Measurements from ENCODE around the gene DESI2.

DESI2 gene

GRCh38 chr1:244652623-244653438 lies at the start of gene DESI2:
DESI2 (plus strand) TSS chr1:244653126; CDS start chr1:244653314, 188 bp downstream.
- peak; percentile 96 for ATAC-seq
- TF ChIP-seq ARNTL (CRISPR knock-in tag; IDR thresholded peaks at IDR 0.05; ENCODE audit: borderline replicate concordance, low read depth), result no peak
- TF ChIP-seq OSR1 (CRISPR knock-in tag; IDR thresholded peaks at IDR 0.05), result no peak
- TF ChIP-seq SNAI2 (CRISPR knock-in tag; IDR thresholded peaks at IDR 0.05), result no peak
- TF ChIP-seq PPARA (CRISPR knock-in tag; IDR thresholded peaks at IDR 0.05; ENCODE audit: borderline replicate concordance), result no peak
- no peak for TF ChIP-seq GLIS3 (CRISPR knock-in tag; IDR thresholded peaks at IDR 0.05)
- TF ChIP-seq ZC3H10 (CRISPR knock-in tag; IDR thresholded peaks at IDR 0.05), result no peak
- no peak for TF ChIP-seq CSRNP3 (CRISPR knock-in tag; IDR thresholded peaks at IDR 0.05)
- no peak for TF ChIP-seq ZNF8 (CRISPR knock-in tag; IDR thresholded peaks at IDR 0.05)
- TF ChIP-seq POU6F1 (CRISPR knock-in tag; IDR thresholded peaks at IDR 0.05; ENCODE audit: borderline replicate concordance, low read depth), result no peak
- TF ChIP-seq ESRRG (CRISPR knock-in tag; IDR thresholded peaks at IDR 0.05), result no peak
- TF ChIP-seq CREB5 (CRISPR knock-in tag; IDR thresholded peaks at IDR 0.05; ENCODE audit: low read depth), result no peak
- TF ChIP-seq PATZ1 (CRISPR knock-in tag; IDR thresholded peaks at IDR 0.05; ENCODE audit: borderline replicate concordance), result no peak
- no peak for TF ChIP-seq TSHZ2 (CRISPR knock-in tag; IDR thresholded peaks at IDR 0.05)
- no peak for TF ChIP-seq RARB (CRISPR knock-in tag; IDR thresholded peaks at IDR 0.05)
- TF ChIP-seq TCF4 (CRISPR knock-in tag; IDR thresholded peaks at IDR 0.05; ENCODE audit: borderline replicate concordance), result no peak
- TF ChIP-seq BACH2 (CRISPR knock-in tag; IDR thresholded peaks at IDR 0.05; ENCODE audit: borderline replicate concordance), result no peak

GRCh38 chr1:244603498-244603897 lies 49.4 kb upstream of the DESI2 start:
- ATAC-seq, result peak; percentile 13; the same call in 2 of the 3 replicates
- TF ChIP-seq ARNTL (CRISPR knock-in tag; IDR thresholded peaks at IDR 0.05; ENCODE audit: borderline replicate concordance, low read depth) (no peak), ESRRG (CRISPR knock-in tag; IDR thresholded peaks at IDR 0.05) (no peak), ZNF565 (CRISPR knock-in tag; conservative IDR thresholded peaks at IDR 0.05; ENCODE audit: low read depth) (no peak), BACH2 (CRISPR knock-in tag; IDR thresholded peaks at IDR 0.05; ENCODE audit: borderline replicate concordance) (no peak), CSDC2 (CRISPR knock-in tag; IDR thresholded peaks at IDR 0.05) (no peak), ZNF8 (CRISPR knock-in tag; IDR thresholded peaks at IDR 0.05) (no peak), PPARA (CRISPR knock-in tag; IDR thresholded peaks at IDR 0.05; ENCODE audit: borderline replicate concordance) (no peak), GLIS3 (CRISPR knock-in tag; IDR thresholded peaks at IDR 0.05) (no peak), POU6F1 (CRISPR knock-in tag; IDR thresholded peaks at IDR 0.05; ENCODE audit: borderline replicate concordance, low read depth) (no peak), SNAI2 (CRISPR knock-in tag; IDR thresholded peaks at IDR 0.05) (no peak), OSR1 (CRISPR knock-in tag; IDR thresholded peaks at IDR 0.05) (no peak), CSRNP3 (CRISPR knock-in tag; IDR thresholded peaks at IDR 0.05) (no peak), ISL1 (CRISPR knock-in tag; IDR thresholded peaks at IDR 0.05) (no peak), RARB (CRISPR knock-in tag; IDR thresholded peaks at IDR 0.05) (no peak), PATZ1 (CRISPR knock-in tag; IDR thresholded peaks at IDR 0.05; ENCODE audit: borderline replicate concordance) (no peak)

Measured in SK-N-SH treated with all-trans-retinoic acid at 6 μM for 48 hours (cell line).